Activated CD8-positive, alpha-beta memory T cell treated with anti-CD3 and anti-CD28 coated beads, Interleukin-2, amount 50 U/mL, for 48 hours (primary cell): ENCODE results near the gene FOXL3.
"Not testable (repeated sequence)": the region's sequence is repeated elsewhere in the genome, so short reads cannot be mapped to it uniquely, and the experiment has no call there.

Source experiments
- DNase-seq: peaks from one replicate; pipeline ENCODE4 v3.0.0-alpha.2; 2020

The FOXL3 gene

GRCh38 chr7:326809-327232, 36.9 kb downstream of the FOXL3 start:
- no peak for DNase-seq

- no peak for DNase-seq
Observed at GRCh38 chr7:327233-327931, 37.4 kb downstream of the FOXL3 start.

GRCh38 chr7:327991-328702, 38.2 kb downstream of the FOXL3 start:
- DNase-seq, result no peak

GRCh38 chr7:329691-330281, 39.8 kb downstream of the FOXL3 start:
- no peak for DNase-seq

- DNase-seq, result no peak
Observed at GRCh38 chr7:330511-331230, 40.7 kb downstream of the FOXL3 start.

GRCh38 chr7:332020-332517, 42.1 kb downstream of the FOXL3 start:
- DNase-seq, result no peak

GRCh38 chr7:332646-333392, 42.8 kb downstream of the FOXL3 start:
- peak; percentile 100 for DNase-seq

- no peak for DNase-seq
Observed at GRCh38 chr7:333393-333764, 43.4 kb downstream of the FOXL3 start.

- no peak for DNase-seq
Observed at GRCh38 chr7:334618-335357, 44.8 kb downstream of the FOXL3 start.

GRCh38 chr7:335358-336148, 45.6 kb downstream of the FOXL3 start:
- DNase-seq, result no peak

GRCh38 chr7:336149-336533, 46.2 kb downstream of the FOXL3 start:
- DNase-seq, result not testable (repeated sequence)

GRCh38 chr7:336810-337566, 47.0 kb downstream of the FOXL3 start:
- no peak for DNase-seq

- DNase-seq, result no peak
Observed at GRCh38 chr7:337567-337951, 47.6 kb downstream of the FOXL3 start.

GRCh38 chr7:338295-339061, 48.5 kb downstream of the FOXL3 start:
- DNase-seq, result no peak

GRCh38 chr7:339062-339342, 49.0 kb downstream of the FOXL3 start:
- no peak for DNase-seq

- DNase-seq, result no peak
Observed at GRCh38 chr7:339696-340095, 49.7 kb downstream of the FOXL3 start.

- DNase-seq, result no peak
Observed at GRCh38 chr7:340200-340937, 50.4 kb downstream of the FOXL3 start.
